Measurements from ENCODE around the gene RASGRF2.

- no peak for TF ChIP-seq CTCF (IDR thresholded peaks at IDR 0.05; ENCODE audit: poor library complexity, severe bottlenecking)
- no peak for TF ChIP-seq TAF1 (IDR thresholded peaks at IDR 0.05; ENCODE audit: low read depth)
Observed at GRCh38 chr5:81253875-81254274, 293.7 kb downstream of the RASGRF2 start.
